ENCODE measurements around the gene LGALS12. TPM values are rescaled to one million over a fixed set of nuclear protein-coding genes. Genes with fewer than 3 reads are reported as not detected.

The LGALS12 gene
- total and polyA plus RNA-seq, 2 of the 13 experiments (the other 11 are each of a cell fraction or from before 2014, with no cell fraction given): not detected

GRCh38 chr11:63549411-63549810 lies 43.5 kb downstream of the LGALS12 start:
- intact Hi-C loops (cut with micrococcal nuclease; ENCODE audit: unreplicated experiment) (no loop called here), in situ Hi-C loops (cut with HindIII; ENCODE audit: extremely low pct_ligation_motif_present, low pct_unique_long_range_greater_than_20kb) (no loop called here)
- WGBS (ENCODE audit: low lambda C conversion rate): 16% methylated on average over 4 of the region's 4 CpGs
- no peaks in the 10 kb centered on the region for H3K79me2 ChIP-seq (ENCODE audit: insufficient read depth, low read length)
- ChIA-PET POLR2A (no interaction called here), CTCF (ENCODE audit: low intra/inter-chr PET ratio, low total read pairs) (no interaction called here)
- H3K27ac ChIP-seq (ENCODE audit: extremely low read length, insufficient read depth, low read length): no peak overlapping the region
- DNase-seq (ENCODE audit: low spot score) (no peak), FAIRE-seq (no peak), ATAC-seq (no peak)
- no peaks in the 10 kb centered on the region for H3K36me3 ChIP-seq (replicated peaks in 1 of 2; ENCODE audit: control insufficient read depth in 1 of 2, insufficient read depth in 2 of 2, low read length in 2 of 2)
- H3K27me3 ChIP-seq (ENCODE audit: control insufficient read depth in 1 of 2, insufficient read depth in 2 of 2, low read length in 2 of 2): peaks cover 3 to 6% of the 10 kb centered on the region in 2 experiments; a peak in 4 of 5 replicates
- no TSS peak for BruUV-seq (replicated peaks)
- H3K4me2 ChIP-seq (ENCODE audit: low read depth, low read length): no peak overlapping the region
- no peaks in the 10 kb centered on the region for H3K4me1 ChIP-seq (ENCODE audit: insufficient read depth, low read length)
- no peak overlapping the region for H3K9ac ChIP-seq (ENCODE audit: insufficient read depth, low read depth, low read length)
- H4K20me1 ChIP-seq (ENCODE audit: insufficient read depth, low read length): no peaks in the 10 kb centered on the region
- H2AFZ ChIP-seq (ENCODE audit: low read length): no peak overlapping the region
- no peaks in the 10 kb centered on the region for H3K9me3 ChIP-seq (ENCODE audit: low read length)
- no peak overlapping the region for H3K4me3 ChIP-seq (replicated peaks in 1 of 3; ENCODE audit: insufficient read depth in 1 of 3, low read depth in 2 of 3, low read length in 3 of 3)
- TF ChIP-seq ZNF543 (CRISPR knock-in tag; IDR thresholded peaks at IDR 0.05) (no peak), HOXA7 (CRISPR knock-in tag; IDR thresholded peaks at IDR 0.05) (no peak), ARID4A (CRISPR knock-in tag; IDR thresholded peaks at IDR 0.05; ENCODE audit: borderline replicate concordance) (no peak), ZNF629 (CRISPR knock-in tag; conservative IDR thresholded peaks at IDR 0.05) (no peak), CBX5 (CRISPR knock-in tag; IDR thresholded peaks at IDR 0.05; ENCODE audit: borderline replicate concordance) (no peak), TSC22D2 (CRISPR knock-in tag; IDR thresholded peaks at IDR 0.05; ENCODE audit: borderline replicate concordance) (no peak), ZBTB2 (CRISPR knock-in tag; IDR thresholded peaks at IDR 0.05; ENCODE audit: low read depth) (no peak), MAFF (IDR thresholded peaks at IDR 0.05; ENCODE audit: low read depth, low read length) (no peak), ZNF891 (CRISPR knock-in tag; IDR thresholded peaks at IDR 0.05) (no peak), ZNF331 (CRISPR knock-in tag; IDR thresholded peaks at IDR 0.05) (no peak), HNF1B (CRISPR knock-in tag; IDR thresholded peaks at IDR 0.05) (no peak), NRL (CRISPR knock-in tag; IDR thresholded peaks at IDR 0.05; ENCODE audit: borderline replicate concordance) (no peak), RAD51 (IDR thresholded peaks at IDR 0.05; ENCODE audit: borderline replicate concordance) (no peak), ZNF644 (CRISPR knock-in tag; IDR thresholded peaks at IDR 0.05; ENCODE audit: low read depth) (no peak), SIX4 (CRISPR knock-in tag; IDR thresholded peaks at IDR 0.05) (no peak), CEBPZ (IDR thresholded peaks at IDR 0.05; ENCODE audit: low read length) (no peak)
